Left ventricle myocardium inferior (tissue), 1 donor: ENCODE data around the gene SCAND1. TPM values are rescaled to one million over a fixed set of nuclear protein-coding genes. Genes with fewer than 3 reads are reported as not detected.

Experiments
- DNase-seq: peaks from one replicate; pipeline ENCODE4 v3.0.0-alpha.2; 2020
- H3K27ac ChIP-seq: fragments of 200-600 bp; replicated peaks from 2 replicates; pipeline ENCODE4 v1.8.0; 2021
- H3K27me3 ChIP-seq: fragments of 200-600 bp; 2 replicates; pipeline ENCODE4 v1.8.0; 2021; ENCODE audit warnings: low read depth
- H3K36me3 ChIP-seq: fragments of 200-600 bp; 2 replicates; pipeline ENCODE4 v1.8.0; 2021
- H3K4me1 ChIP-seq: fragments of 200-600 bp; 2 replicates; pipeline ENCODE4 v1.8.0; 2021
- H3K4me3 ChIP-seq: fragments of 200-600 bp; 2 replicates; pipeline ENCODE4 v1.8.0; 2021; ENCODE audit warnings: mild to moderate bottlenecking, moderate library complexity
- H3K9me3 ChIP-seq: fragments of 200-600 bp; replicated peaks from 2 replicates; pipeline ENCODE4 v1.8.0; 2021
- CTCF ChIP-seq: fragments of 200-600 bp; IDR thresholded peaks from 2 replicates; pipeline ENCODE4 v1.8.0; 2021; ENCODE audit warnings: antibody characterized with exemption, mild to moderate bottlenecking, borderline replicate concordance
- intact Hi-C: fragments of 100-400 bp; cut with micrococcal nuclease; formaldehyde crosslinking; loops from one replicate; pipeline ENCODE4 v1.11.0; 2022
- total RNA-seq: library from RNA; stranded (reverse); fragmentation: NEBNext Ultra II Directional; extraction: Animal tissue kit (Norgen Biotek cat#: 25700); gene quantifications from one replicate; pipeline ENCODE4 v1.2.1, GENCODE V29; 2021
- donor health status: DM: no; HTN: yes; CAD: no; lungs with severe emphysema.

The SCAND1 gene
- total RNA-seq, 1 donor from 2014 or later: 40.0 TPM

- Histone ChIP-seq H3K4me3 (no peak overlapping the region), H3K36me3 (no peaks in the 10 kb centered on the region), H3K9me3 (no peaks in the 10 kb centered on the region), H3K27me3 (no peaks in the 10 kb centered on the region), H3K4me1 (peaks cover 3% of the 10 kb centered on the region), H3K27ac (no peak overlapping the region)
- TF ChIP-seq CTCF: peak; percentile 86
- intact Hi-C loops: loop anchor here (2.0 kb wide), 1 partner anchor 146 kb away; no protein-coding TSS in a partner anchor
- no peak for DNase-seq
Measured at GRCh38 chr20:35992713-35993335, 38.5 kb upstream of the SCAND1 start.

- Histone ChIP-seq H3K27ac (no peak overlapping the region), H3K4me3 (no peak overlapping the region), H3K27me3 (no peaks in the 10 kb centered on the region), H3K36me3 (no peaks in the 10 kb centered on the region), H3K4me1 (peaks cover 3% of the 10 kb centered on the region), H3K9me3 (no peaks in the 10 kb centered on the region)
- intact Hi-C loops: no loop called here
- no peak for DNase-seq
- TF ChIP-seq CTCF: peak; percentile 51
Measured at GRCh38 chr20:35991142-35991771, 37.0 kb upstream of the SCAND1 start.

GRCh38 chr20:35988910-35989463, 34.7 kb upstream of the SCAND1 start:
- Histone ChIP-seq H3K4me1 (no peaks in the 10 kb centered on the region), H3K4me3 (no peak overlapping the region), H3K27me3 (no peaks in the 10 kb centered on the region), H3K36me3 (no peaks in the 10 kb centered on the region), H3K27ac (no peak overlapping the region), H3K9me3 (no peaks in the 10 kb centered on the region)
- intact Hi-C loops: no loop called here
- no peak for DNase-seq
- no peak for TF ChIP-seq CTCF

- no peak for TF ChIP-seq CTCF
- Histone ChIP-seq H3K9me3 (no peaks in the 10 kb centered on the region), H3K4me3 (no peak overlapping the region), H3K27ac (no peak overlapping the region), H3K27me3 (no peaks in the 10 kb centered on the region), H3K36me3 (no peaks in the 10 kb centered on the region), H3K4me1 (no peaks in the 10 kb centered on the region)
- intact Hi-C loops: no loop called here
- DNase-seq: no peak
Measured at GRCh38 chr20:35985806-35986205, 31.5 kb upstream of the SCAND1 start.

- no peaks in the 10 kb centered on the region for H3K9me3 ChIP-seq
- intact Hi-C loops: no loop called here
- H3K36me3 ChIP-seq: no peaks in the 10 kb centered on the region
- no peaks in the 10 kb centered on the region for H3K4me1 ChIP-seq
- no peak for DNase-seq
- no peaks in the 10 kb centered on the region for H3K27me3 ChIP-seq
- no peak overlapping the region for H3K4me3 ChIP-seq
- no peak overlapping the region for H3K27ac ChIP-seq
- no peak for TF ChIP-seq CTCF
Measured at GRCh38 chr20:35984382-35984781, 30.1 kb upstream of the SCAND1 start.
